HG03558 (cell line): ENCODE data around the gene LPAR5.

Experiments
- ATAC-seq: cut with Tn5 transposase; IDR thresholded peaks from one replicate; pipeline ENCODE4 v1.9.1; 2021; ENCODE audit warnings: moderate number of reproducible peaks; ENCODE audit not compliant: unreplicated experiment; ENCODE audit errors: extremely low read depth

LPAR5 gene

DNA sequence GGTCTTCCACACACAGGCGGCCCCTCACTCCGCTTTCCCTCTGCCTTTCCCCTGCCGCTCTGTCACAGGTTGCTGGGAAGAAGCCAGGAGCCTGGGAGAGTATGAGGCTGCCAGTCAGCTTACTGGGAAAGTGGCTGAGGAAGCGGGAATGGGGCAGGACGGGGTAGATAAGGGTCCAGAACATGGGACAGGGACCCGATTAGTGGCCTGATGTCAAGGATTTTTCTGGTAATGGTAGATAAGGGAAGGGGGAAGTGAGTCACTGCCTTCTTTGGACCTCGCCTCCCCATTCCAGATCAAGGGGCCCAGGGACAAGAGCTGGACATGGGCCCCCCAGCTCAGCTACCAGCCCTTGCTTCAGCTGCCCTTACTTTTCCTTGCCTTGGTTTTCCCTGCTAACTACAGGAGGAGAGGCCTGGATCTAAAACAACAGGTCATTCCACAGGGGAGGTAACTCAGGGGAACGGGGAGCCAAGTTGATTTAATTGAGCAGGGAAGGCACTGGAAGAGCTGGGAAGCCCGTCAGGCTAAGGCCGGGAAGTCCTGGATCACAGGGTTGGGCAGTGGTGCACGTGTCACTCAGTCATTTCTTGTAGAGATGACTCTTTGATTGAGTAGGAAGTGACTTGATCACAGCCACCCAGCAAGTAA, 3.5 kb upstream of the LPAR5 start:
- no peak for ATAC-seq

- no peak for ATAC-seq
Measured at GRCh38 chr12:6638305-6638704, 2.5 kb upstream of the LPAR5 start.

GRCh38 chr12:6635375-6635855, 344 bp downstream of the LPAR5 start:
- no peak for ATAC-seq

GRCh38 chr12:6632026-6632983, 3.5 kb downstream of the LPAR5 start:
- no peak for ATAC-seq

GRCh38 chr12:6631549-6631961, 4.2 kb downstream of the LPAR5 start:
- no peak for ATAC-seq

- ATAC-seq = no peak
Measured at GRCh38 chr12:6630736-6631135, 5.0 kb downstream of the LPAR5 start.

DNA sequence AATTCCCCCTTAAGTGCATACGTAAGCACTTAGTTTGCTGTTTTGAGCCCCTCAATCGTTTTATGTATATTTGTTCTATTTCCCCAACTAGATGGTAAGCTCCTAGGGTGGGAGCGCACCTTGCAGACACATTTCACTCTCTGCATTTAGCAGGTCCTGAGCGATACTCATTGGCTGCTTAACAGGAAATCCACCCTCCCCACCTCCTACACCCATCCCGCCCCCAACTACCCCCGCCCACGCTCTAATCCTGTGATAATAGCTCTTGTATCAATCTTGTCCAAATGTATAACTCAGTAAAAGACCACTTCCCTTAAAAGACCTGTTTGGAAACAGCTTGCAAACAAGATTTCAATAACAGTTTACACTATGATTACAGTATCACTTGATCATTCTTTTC, 8.1 kb downstream of the LPAR5 start:
- ATAC-seq = no peak

DNA sequence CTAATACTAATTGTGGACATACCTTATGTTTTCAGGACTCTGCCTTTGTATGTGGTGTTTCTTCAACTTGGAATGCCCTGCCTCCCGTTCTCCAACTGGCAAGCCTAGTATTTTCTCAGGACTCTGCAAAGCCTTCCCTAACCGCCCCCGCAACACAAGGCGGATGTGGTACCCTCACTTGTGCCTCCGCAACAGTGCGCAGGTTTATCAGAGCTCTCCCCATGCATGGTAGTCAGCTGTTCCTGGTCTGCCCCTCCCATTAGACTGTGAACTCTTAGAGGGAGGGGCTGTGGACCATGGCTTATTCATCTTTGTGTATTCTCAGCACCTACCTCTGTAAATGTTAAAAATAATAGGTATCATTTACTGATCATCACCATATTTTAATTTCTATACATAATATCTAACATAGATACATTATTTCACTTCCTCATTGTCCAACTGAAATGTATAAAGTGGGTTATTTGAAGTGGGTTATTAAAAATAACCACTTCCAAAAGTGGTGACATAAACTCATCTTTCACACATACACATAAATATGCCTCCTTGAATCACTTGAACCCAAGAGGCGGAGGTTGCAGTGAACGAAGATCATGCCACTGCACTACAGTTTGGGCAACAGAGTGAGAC, 9.0 kb downstream of the LPAR5 start:
- no peak for ATAC-seq

DNA sequence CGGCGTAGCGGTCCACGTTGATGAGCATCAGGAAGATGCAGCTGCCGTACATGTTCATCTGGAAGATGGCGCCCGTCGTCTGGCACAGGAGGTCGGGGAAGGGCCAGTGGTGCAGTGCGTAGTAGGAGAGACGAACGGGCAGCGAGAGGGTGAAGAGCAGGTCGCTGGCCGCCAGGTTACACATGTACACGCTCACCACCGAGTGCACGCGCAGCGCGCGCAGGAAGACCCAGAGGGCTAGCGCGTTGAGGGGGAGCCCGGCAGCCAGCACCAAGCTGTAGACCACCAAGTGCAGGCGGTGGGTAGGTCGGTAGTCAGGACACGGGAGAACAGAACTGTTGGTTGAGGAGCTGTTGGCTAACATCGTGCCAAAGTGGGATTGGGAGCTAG, 14.9 kb downstream of the LPAR5 start:
- ATAC-seq = no peak

GRCh38 chr12:6620137-6620884, 15.4 kb downstream of the LPAR5 start:
- ATAC-seq = no peak

GRCh38 chr12:6618483-6619225, 17.1 kb downstream of the LPAR5 start:
- ATAC-seq = no peak

DNA sequence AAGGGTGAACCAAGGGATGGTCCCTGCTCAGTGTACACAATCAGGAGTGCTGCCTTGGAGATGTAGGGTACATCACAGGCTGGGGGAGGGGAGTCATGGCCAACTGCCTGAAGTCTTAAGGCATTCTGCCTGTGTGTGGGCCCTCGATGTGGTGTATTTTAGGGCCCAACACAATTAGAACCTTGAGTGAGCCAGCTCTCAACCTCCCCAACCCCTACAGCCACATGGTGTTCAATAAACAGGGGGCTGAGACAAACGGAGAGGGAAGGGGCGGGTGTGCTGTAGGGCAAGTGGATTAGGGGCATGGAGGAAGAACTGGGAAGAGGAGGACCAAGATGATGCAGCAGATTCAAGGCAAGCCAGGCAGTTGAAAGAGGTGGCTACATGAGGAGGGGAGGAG, 20.0 kb downstream of the LPAR5 start:
- no peak for ATAC-seq

- ATAC-seq = no peak
Measured at GRCh38 chr12:6614513-6615172, 21.1 kb downstream of the LPAR5 start.

DNA sequence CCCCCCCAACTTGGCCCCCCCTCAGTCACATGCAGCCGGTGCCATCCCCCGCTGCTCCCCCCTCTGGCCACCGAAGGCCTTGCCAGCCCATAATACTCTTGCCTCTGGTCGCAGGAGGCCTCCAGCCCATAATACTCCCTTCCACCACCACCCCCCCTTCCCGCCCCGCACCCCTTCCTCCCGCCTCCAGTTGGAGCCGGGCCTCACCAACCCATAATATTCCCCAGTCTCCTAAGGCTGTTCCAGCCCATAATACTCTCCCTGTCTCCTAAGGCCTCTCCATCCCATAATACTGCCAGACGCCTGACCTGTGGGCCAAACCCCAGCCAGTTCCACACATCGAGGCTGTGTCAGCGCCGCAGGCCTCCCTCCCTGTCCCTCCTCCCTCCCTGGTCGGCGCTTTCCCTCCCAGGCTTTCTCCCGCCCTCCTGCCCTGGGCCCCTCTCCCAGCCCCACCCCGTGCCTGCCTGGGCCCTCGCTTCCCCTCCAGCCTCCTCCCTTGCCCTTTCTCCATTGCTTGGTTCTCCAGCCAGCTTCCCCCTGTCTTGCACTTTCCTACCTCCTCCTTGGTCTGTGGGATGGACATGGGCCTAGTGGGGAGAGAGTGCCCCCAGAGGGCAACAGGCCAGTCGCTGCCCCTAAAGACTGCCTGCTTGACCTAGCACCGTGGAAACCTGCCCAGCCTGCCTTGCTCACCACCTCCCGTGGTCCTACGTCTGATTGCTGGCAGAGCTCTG, 21.8 kb downstream of the LPAR5 start:
- ATAC-seq = no peak

- ATAC-seq = no peak
Measured at GRCh38 chr12:6613015-6613775, 22.6 kb downstream of the LPAR5 start.

DNA sequence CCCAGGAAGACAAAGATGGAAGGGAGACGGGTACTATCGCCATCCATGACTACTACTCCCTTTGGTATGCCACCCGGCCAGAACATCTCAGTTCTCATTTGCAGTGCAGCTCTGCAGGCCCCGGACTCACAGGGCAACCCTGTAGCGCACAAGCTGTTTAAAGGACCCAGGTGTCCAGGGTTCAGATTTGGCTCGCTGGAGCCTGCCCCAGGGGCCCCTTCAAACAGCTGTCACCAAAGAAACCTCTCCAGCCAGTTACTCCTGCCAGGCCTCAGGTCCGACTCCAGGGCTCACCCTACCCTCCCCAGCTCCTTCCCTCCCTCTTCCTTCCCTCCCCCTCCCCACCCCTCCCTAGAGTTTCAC, 23.1 kb downstream of the LPAR5 start:
- no peak for ATAC-seq

DNA sequence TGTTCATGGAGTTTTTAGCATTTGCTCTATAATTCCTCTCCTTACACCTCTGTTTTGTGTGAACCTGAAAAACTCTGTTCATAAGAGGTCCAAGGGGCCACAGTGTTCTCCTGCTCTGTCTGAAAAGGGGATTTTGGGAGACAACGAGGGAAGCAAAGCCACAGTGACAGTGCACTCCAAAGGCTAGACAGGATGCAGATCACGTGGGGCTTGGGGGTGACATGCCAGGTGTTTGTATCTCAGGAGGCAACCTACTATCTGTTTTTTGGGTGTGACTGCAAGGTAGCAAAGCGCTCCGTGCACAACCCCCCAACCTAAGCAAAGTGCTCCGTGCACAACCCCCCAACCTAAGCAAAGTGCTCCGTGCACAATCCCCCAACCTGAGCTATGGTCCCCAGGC, 23.5 kb downstream of the LPAR5 start:
- ATAC-seq = no peak
